SK-N-SH treated with all-trans-retinoic acid at 6 μM for 48 hours (cell line): Measurements from ENCODE around the gene IL17C.

Experiments used
- ATAC-seq: fragments of 200-7000 bp; cut with Tn5 transposase; 3 replicates; pipeline ENCODE4 v1.9.1; 2020; ENCODE audit warnings: mild to moderate bottlenecking, moderate library complexity
- ARNTL ChIP-seq: fragments of 450-650 bp; formaldehyde crosslinking; IDR thresholded peaks from 2 replicates; pipeline ENCODE4 v1.5.0; 2020; ENCODE audit warnings: low read depth, mild to moderate bottlenecking, moderate library complexity, borderline replicate concordance
- CREB5 ChIP-seq: fragments of 250-450 bp; sonication (Bioruptor Pico); IDR thresholded peaks from 2 replicates; pipeline ENCODE4 v1.5.1; 2020; ENCODE audit warnings: low read depth, mild to moderate bottlenecking, moderate library complexity
- CSDC2 ChIP-seq: fragments of 250-450 bp; sonication (Bioruptor Pico); IDR thresholded peaks from 2 replicates; pipeline ENCODE4 v1.5.0; 2020; ENCODE audit warnings: mild to moderate bottlenecking, moderate library complexity
- CSRNP3 ChIP-seq: fragments of 250-450 bp; sonication (Bioruptor Pico); IDR thresholded peaks from 2 replicates; pipeline ENCODE4 v1.5.1; 2021; ENCODE audit warnings: mild to moderate bottlenecking, moderate library complexity
- ESRRG ChIP-seq: fragments of 250-450 bp; sonication (Bioruptor Pico); IDR thresholded peaks from 2 replicates; pipeline ENCODE4 v1.6.1; 2021; ENCODE audit warnings: mild to moderate bottlenecking
- ISL1 ChIP-seq: fragments of 250-450 bp; sonication (Bioruptor Pico); IDR thresholded peaks from 2 replicates; pipeline ENCODE4 v2.1.2; 2022; ENCODE audit warnings: mild to moderate bottlenecking, moderate library complexity
- OSR1 ChIP-seq: fragments of 250-450 bp; sonication (Bioruptor Pico); IDR thresholded peaks from 2 replicates; pipeline ENCODE4 v1.8.0; 2022; ENCODE audit warnings: moderate library complexity, mild to moderate bottlenecking, inconsistent platforms
- PPARA ChIP-seq: fragments of 250-450 bp; sonication (Bioruptor Pico); IDR thresholded peaks from 2 replicates; pipeline ENCODE4 v1.5.0; 2020; ENCODE audit warnings: mild to moderate bottlenecking, borderline replicate concordance
- RARB ChIP-seq: fragments of 250-450 bp; sonication (Bioruptor Pico); IDR thresholded peaks from 2 replicates; pipeline ENCODE4 v1.8.0; 2021; ENCODE audit warnings: mild to moderate bottlenecking, moderate library complexity
- SNAI2 ChIP-seq: fragments of 250-450 bp; sonication (Bioruptor Pico); IDR thresholded peaks from 2 replicates; pipeline ENCODE4 v1.5.0; 2020; ENCODE audit warnings: mild to moderate bottlenecking, moderate library complexity
- TCF4 ChIP-seq: fragments of 250-450 bp; sonication (Bioruptor Pico); IDR thresholded peaks from 2 replicates; pipeline ENCODE4 v1.8.0; 2021; ENCODE audit warnings: mild to moderate bottlenecking, moderate library complexity, borderline replicate concordance
- TOX ChIP-seq: fragments of 250-450 bp; sonication (Bioruptor Pico); IDR thresholded peaks from 2 replicates; pipeline ENCODE4 v1.8.0; 2021; ENCODE audit warnings: mild to moderate bottlenecking, moderate library complexity, borderline replicate concordance
- TSHZ2 ChIP-seq: fragments of 250-450 bp; sonication (Bioruptor Pico); IDR thresholded peaks from 2 replicates; pipeline ENCODE4 v1.5.0; 2020; ENCODE audit warnings: mild to moderate bottlenecking, moderate library complexity
- ZC3H10 ChIP-seq: fragments of 250-450 bp; sonication (Bioruptor Pico); IDR thresholded peaks from 2 replicates; pipeline ENCODE4 v1.5.1; 2021; ENCODE audit warnings: mild to moderate bottlenecking, moderate library complexity
- ZFP3 ChIP-seq: fragments of 250-450 bp; sonication (Bioruptor Pico); IDR thresholded peaks from 2 replicates; pipeline ENCODE4 v1.5.0; 2020; ENCODE audit warnings: mild to moderate bottlenecking, moderate library complexity
- ZFP30 ChIP-seq: fragments of 450-650 bp; formaldehyde crosslinking; IDR thresholded peaks from 2 replicates; pipeline ENCODE4 v1.5.0; 2022; ENCODE audit warnings: mild to moderate bottlenecking, moderate library complexity
- ZNF70 ChIP-seq: fragments of 450-650 bp; formaldehyde crosslinking; IDR thresholded peaks from 2 replicates; pipeline ENCODE4 v1.5.0; 2020; ENCODE audit warnings: mild to moderate bottlenecking, moderate library complexity
- ZNF8 ChIP-seq: fragments of 450-650 bp; formaldehyde crosslinking; IDR thresholded peaks from 2 replicates; pipeline ENCODE4 v1.5.0; 2020; ENCODE audit warnings: mild to moderate bottlenecking, moderate library complexity
- TF ChIP-seq, protein P1 (sequence below): fragments of 250-450 bp; sonication (Bioruptor Pico); IDR thresholded peaks from 2 replicates; pipeline ENCODE4 v1.8.0; 2020; ENCODE audit warnings: mild to moderate bottlenecking, moderate library complexity, borderline replicate concordance

Gene IL17C

GRCh38 chr16:88662222-88662842 is 24.0 kb downstream of the IL17C start:
- ATAC-seq = no peak
- TF ChIP-seq ZC3H10 (CRISPR knock-in tag) = no peak
- TF ChIP-seq, protein P1, sequence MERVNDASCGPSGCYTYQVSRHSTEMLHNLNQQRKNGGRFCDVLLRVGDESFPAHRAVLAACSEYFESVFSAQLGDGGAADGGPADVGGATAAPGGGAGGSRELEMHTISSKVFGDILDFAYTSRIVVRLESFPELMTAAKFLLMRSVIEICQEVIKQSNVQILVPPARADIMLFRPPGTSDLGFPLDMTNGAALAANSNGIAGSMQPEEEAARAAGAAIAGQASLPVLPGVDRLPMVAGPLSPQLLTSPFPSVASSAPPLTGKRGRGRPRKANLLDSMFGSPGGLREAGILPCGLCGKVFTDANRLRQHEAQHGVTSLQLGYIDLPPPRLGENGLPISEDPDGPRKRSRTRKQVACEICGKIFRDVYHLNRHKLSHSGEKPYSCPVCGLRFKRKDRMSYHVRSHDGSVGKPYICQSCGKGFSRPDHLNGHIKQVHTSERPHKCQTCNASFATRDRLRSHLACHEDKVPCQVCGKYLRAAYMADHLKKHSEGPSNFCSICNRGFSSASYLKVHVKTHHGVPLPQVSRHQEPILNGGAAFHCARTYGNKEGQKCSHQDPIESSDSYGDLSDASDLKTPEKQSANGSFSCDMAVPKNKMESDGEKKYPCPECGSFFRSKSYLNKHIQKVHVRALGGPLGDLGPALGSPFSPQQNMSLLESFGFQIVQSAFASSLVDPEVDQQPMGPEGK = no peak
- TF ChIP-seq ESRRG (CRISPR knock-in tag) = no peak
- TF ChIP-seq TCF4 (CRISPR knock-in tag) = no peak
- TF ChIP-seq TSHZ2 (CRISPR knock-in tag) = no peak
- TF ChIP-seq ZNF8 (CRISPR knock-in tag) = no peak
- no peak for TF ChIP-seq RARB (CRISPR knock-in tag)
- no peak for TF ChIP-seq ZFP3 (CRISPR knock-in tag)
- TF ChIP-seq PPARA (CRISPR knock-in tag) = no peak
- TF ChIP-seq ZFP30 = no peak
- no peak for TF ChIP-seq TOX (CRISPR knock-in tag)
- no peak for TF ChIP-seq CSRNP3 (CRISPR knock-in tag)
- TF ChIP-seq CSDC2 (CRISPR knock-in tag) = no peak
- no peak for TF ChIP-seq ZNF70
- TF ChIP-seq CREB5 (CRISPR knock-in tag) = no peak
- TF ChIP-seq ISL1 (CRISPR knock-in tag) = no peak
- TF ChIP-seq SNAI2 (CRISPR knock-in tag) = no peak
- no peak for TF ChIP-seq OSR1 (CRISPR knock-in tag)
- TF ChIP-seq ARNTL (CRISPR knock-in tag) = no peak
- TF ChIP-seq, all 23 proteins: peak for 0

DNA sequence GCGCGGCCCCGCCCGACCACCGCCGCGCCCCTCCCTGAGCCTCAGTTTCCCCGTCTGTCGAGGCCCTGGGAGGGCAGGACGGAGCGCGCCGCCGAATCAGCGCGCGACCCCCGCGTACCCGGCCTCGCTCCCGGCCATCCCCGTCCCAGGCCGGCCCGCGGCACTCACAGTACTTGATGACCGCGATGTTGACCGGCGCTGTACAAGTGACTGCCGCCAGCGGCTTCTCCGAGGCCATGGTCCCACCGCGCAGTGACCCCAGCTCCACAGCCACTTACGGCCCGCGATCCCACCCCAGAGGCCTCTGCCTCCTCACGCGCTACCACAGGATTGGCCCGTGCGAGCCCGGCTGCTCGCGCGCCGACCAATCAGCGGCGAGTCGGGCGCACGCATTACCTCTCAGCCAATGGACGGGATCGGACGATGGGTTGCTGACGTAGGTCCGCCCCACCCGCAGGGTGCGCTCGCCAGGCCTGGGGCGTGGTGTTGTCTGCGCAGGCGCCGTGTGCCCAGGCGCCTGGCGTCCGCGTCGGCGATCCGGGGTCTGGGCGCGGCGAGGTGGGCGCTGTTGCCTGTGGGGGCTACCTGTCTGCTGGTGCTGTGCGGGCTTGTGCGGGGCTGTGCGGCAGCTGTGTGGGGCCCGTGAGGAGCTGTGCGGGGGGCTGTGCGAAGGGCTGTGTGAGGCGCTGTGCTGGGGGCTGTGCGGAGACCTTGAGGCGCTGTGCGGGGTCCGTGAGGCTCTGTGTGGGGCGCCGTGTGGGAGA is 24.7 kb downstream of the IL17C start, which contains the start of gene MVD:
TSS of gene MVD (minus strand) at position 249 of the 764 bp plus-strand sequence. CDS start at position 238, 11 bp downstream.
- TF ChIP-seq TCF4 (CRISPR knock-in tag) (no peak), ARNTL (CRISPR knock-in tag) (no peak), ISL1 (CRISPR knock-in tag) (no peak), ZNF70 (no peak), RARB (CRISPR knock-in tag) (no peak), TOX (CRISPR knock-in tag) (no peak), OSR1 (CRISPR knock-in tag) (no peak), ZNF8 (CRISPR knock-in tag) (no peak), CREB5 (CRISPR knock-in tag) (no peak)
- TF ChIP-seq, protein P1 = no peak
- peak; percentile 99 for ATAC-seq
